Ammon's horn (tissue), 1 donor: ENCODE results near the gene ADAMTS3.
"Not testable (repeated sequence)": the region's sequence is repeated elsewhere in the genome, so short reads cannot be mapped to it uniquely, and the experiment has no call there.

Source experiments
- DNase-seq: peaks from one replicate; pipeline ENCODE4 v3.0.0-alpha.2; 2016; ENCODE audit warnings: low spot score

The ADAMTS3 gene

DNA sequence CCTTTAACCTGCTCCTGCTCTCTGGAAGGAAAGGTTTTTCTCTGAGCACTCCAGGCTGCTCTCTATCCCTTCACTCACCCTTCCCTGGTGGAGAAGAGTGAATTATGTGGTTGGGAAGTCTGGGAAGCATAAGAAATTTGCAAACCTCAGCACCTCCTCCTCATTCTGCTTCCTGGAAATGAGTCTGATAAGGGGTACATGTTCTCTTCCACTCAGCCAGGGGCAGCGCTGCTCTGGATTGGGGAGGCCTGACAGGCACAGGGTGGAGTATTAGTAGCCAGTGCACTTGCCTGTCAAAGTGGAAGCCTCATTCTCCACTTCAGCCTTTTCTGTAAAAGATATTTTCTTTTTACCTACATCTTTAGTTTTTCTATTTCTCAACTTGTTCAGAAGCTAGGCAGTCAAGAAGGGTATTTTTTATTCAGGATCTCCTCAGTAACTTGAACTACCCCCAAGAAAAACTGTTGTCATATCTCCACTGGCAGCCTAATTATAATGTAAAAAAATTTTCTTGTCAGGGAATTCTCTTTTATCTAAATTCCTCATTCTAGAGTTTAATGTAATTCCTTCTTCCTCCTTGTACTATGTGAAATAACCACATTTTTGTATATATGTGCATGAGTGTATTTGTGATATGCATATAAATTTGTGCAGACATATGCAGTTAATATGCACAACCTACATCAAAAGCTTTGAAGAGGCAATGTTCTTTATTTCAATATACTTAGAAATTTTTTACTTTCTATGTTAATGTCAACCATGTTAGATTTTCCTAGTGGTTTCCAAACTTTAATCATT, 15.3 kb downstream of the ADAMTS3 start:
- no peak for DNase-seq

DNA sequence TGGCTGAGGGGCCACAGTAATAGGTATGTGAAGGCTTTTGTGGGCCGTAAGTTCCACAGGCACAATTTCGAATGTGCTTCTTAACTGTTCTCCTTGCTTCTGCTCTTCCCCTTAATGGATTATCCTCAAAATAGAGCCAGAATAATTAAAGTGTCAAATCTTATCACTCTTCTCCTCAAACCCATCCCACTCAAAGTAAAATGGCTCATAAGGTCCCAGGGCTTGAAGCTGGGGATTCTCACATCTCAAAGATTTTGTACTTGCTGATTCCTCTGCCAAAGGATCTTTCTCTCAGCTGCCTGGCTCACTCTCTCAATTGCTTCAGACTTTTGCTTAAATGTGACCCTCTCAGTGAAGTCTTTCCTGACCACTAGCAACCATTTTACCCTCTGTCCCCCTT, 16.6 kb downstream of the ADAMTS3 start:
- DNase-seq = no peak

DNA sequence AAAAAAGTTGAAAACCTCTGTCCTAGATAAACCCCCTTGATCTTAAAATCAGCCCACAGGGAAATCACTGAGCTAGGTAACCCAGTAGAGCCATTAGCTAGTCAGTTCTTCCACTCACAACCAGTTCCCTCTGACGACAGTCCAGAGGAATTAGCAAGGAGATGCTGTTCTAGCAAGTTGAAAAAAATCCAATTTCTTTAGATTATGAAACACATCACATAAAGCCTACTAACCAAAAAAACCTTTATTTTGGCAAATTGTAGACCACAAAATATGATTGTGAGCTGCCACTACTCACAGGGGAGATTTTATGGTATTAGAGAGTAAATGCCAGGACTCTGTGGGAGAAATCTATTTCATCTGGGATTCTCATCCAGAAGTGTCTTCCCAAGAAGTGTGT, 22.6 kb downstream of the ADAMTS3 start:
- no peak for DNase-seq

DNA sequence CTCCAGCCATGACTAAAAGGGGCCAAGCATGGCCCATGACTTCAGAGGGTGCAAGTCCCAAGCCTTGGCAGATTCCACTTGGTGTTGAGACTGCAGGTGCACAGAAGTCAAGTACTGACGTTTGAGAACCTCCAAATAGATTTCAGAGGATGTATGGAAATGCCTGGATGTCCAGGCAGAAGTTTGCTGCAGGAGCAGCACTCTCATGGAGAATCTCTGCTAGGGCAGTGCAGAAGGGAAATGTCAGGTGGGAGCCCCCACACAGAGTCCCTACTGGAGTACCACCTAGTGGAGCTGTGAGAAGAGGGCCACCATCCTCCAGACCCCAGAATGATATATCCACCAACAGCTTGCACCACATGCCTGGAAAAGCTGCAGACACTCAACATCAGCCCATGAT, 28.3 kb downstream of the ADAMTS3 start:
- DNase-seq = not testable (repeated sequence)

DNA sequence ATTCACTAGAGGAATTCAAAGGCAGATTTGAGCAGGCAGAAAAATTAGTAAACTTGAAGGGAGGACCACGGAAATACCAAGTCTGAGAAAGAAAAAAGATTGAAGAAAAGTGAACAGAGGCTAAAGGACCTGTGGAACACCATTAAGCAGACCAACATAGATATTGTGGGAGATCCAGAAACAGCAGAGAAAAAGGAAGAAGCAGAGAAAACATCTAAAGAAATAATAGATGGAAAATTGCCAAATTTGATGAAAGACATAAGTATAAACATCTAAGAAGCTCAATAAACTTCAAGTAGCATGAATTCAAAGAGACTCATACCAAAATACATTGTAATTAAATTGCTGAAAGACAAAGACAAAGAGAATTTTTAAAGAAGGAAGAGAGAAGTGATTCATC, 31.0 kb downstream of the ADAMTS3 start:
- DNase-seq = no peak

DNA sequence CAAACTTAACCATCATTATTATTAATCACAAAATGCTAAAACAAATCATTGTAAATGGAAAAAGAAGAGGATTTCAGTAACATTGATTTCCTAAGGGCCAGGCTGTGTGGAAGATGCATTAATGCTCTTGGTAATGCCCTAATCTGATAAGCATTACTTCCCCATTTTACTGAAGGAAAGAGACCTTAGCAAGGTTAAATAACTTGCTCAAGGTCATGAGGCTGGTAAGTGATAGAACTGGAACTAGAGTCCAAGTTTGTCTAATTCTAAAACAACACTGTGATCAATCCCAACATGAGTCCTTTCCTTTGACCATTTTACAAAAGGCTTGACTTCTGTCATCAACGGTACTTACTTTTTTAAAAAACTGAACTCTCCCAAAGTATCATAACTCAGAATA, 32.6 kb downstream of the ADAMTS3 start:
- DNase-seq = no peak

DNA sequence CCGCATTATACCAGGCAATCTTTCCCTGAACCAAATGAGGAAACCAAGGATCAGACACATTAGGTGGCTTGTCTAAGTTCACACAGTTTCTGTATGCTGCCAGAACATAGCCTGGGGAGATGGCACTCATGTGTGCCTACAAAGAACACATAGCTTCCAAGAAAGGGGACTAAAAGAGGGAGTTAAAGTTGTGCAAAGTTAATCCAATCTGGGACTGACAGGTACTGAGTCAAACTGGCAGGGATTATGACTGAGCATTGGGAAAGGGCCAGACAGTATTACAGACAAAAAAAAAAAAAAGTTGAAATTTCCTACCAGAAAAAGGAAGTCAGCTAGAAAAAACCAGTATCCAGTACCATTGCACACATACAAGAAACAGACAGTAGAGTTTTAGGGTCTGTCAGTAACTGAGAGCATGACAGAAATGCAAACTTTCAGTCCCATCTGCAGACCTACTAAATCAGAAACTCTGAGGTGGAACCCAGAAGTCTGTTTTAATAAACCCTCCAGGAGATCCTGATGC, 37.2 kb downstream of the ADAMTS3 start:
- no peak for DNase-seq

DNA sequence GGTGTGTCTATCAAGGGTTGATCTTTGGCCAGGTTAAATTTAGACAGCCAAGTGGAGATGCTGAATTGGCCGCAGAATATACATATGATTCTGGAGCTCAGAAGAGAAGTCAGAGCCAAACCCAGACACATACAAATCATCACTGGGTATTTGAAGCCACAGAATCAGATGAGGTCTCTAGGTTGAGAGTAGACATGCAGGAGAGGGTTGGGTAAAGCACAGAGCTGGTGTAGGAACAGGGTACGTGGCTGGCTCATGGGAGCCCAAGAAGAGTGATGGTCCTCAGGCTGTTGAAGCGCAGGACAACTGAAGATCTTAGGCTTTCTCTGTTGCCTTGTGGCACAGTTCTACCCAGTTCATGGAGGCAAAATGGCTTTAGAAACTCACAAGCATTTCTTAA, 37.7 kb downstream of the ADAMTS3 start:
- DNase-seq = no peak

DNA sequence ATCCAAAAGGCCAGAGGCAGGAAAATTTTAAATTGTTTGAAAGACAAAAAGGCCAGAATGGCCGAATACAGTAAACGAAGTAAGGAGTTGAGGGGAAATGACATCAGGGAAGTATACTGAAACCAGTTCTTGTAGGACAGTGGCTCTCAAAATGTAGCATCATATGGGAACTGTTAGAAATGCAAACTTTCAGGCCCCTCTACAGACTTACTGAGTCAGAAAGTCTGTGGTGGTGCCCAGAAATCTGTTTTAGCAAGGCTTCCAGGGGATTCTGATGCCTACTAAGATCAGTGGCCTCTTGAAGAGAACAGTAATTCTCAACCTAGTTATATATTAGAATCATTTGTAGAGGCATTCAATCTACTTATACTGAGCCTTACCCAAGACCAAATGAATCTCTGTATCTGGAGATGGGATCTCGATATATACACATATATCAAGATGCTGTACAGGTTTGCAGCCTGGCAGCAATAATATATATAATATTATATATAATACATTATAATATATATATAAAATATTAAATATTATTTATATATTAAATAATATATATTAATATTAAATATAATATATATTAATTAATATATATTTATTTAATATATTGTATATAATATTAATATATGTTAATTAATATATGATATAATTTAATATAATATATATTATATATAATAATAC, 39.7 kb downstream of the ADAMTS3 start:
- no peak for DNase-seq

DNA sequence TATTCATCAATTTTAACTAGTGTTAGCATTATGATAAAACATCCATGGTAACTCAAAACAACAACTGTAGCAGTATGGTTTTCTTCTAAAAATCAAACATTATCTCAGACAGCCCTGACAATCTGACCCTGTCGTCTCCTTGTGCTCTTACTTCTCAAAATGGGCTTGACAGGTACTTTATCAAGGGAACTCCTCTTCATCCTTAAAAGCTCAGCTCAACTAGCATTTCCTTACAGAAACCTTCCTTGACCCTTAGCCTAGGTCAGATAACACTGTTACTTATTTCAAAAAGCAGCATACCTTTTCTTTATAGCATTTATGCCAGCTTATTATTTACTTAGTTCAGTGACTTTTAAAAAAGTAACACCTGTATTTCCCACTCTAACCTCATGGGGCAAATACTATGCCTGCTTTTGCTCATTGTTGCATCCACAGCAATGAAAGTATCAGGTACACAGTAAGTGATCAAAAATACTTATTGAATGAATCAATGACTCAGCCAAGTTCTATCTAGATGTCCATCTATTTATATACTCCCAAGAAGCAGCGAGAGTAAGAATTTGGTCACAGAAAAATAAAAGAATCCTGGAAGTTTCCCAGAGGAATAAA, 41.9 kb downstream of the ADAMTS3 start:
- DNase-seq = no peak

DNA sequence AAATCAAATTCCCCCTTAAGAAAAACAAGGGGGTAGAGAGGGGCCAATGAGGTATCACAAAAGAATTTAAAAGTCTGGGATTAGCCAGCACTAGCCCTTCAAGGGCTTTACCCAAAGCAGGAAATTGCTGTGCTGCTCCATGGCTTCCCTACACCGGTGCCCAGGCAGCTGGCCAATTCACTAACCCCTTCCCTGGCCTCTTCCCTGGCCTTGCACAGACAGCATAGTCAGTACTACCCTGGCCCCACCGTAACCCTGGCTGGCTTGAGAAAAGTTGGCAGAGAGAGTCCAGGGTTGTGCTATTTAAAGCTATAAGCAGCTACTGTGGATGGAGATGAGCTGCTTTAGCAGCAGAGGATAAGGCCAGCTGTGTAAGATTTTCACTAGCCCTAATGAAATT, 43.1 kb downstream of the ADAMTS3 start:
- DNase-seq = peak; percentile 19

DNA sequence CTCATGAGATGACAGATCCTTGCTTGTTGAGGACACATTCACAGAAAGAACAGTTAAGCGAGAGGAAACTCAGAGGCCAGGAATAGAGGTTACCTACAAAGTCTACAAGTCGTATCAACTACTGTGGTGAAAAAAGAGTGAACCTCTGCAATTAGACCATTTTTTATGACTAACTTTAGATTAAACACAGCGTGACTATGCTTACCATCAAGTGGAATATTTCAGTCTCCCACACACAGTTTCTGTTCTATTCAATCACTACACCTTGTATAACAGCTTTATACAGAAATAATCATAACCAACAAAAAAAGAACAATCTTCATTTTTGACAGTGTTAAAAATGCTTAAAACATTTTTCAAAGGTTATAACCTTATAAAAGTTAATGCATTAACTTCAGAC, 46.6 kb downstream of the ADAMTS3 start:
- DNase-seq = no peak

DNA sequence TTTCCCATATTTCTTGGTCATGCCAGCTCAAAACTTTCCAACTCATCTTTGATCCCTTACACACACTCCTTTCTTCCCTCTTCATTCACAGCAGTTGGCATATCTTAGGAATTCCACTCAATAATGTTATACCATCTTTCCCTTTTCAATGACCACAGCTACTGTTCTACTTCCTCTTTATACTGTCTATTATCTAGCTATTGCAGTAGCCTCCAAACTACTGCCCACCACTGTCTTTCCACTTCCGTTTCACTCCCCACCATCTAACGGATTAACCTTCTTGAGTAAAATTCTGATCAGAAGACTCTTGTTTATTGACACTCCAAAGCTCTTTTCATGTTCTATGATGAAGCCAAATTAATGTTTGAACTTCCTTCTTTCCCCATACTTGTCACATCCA, 55.8 kb downstream of the ADAMTS3 start:
- DNase-seq = no peak

DNA sequence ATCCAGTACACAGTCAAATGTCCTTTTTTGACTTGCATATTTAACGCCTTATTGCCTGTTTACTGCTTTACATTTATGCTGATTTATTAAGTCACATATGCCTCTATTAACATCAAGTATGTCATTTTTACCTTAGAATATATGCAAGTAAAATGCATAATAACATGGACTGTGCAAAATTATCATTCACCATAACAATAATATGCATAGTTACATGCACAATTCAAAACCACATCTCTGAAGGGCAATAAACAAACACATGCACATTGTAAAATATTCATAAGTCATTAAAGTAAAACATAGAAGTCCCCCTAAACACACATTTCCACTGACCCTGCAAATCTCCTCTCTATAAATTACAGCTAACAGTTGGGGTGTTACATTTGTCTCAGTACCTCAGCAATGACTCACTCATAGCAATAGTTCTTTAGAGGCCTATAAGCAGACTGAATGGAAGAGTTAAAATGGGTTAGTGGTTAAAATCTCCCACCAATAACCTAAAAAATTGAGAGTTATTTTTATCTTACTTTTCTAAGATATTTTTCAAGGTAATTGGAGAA, 61.1 kb downstream of the ADAMTS3 start:
- DNase-seq = no peak

DNA sequence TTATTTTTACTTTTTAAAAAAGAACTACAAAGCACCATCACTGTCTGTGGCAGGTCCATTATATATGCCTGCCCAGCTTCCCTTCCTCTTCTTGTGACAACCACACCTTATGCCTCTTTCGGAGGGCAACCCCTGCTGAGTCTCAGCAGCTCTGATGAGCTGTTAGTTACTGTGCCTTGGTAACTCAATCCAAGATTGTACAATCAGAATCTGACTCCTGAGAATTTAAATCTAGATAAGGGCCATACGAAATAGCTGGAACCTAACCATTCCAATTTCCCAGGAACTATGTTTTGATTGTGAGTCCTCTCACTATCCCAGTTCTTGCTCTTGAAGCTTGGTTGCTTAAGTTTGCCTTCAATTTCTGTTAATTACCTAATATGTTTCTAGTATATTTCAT, 61.9 kb downstream of the ADAMTS3 start:
- no peak for DNase-seq

DNA sequence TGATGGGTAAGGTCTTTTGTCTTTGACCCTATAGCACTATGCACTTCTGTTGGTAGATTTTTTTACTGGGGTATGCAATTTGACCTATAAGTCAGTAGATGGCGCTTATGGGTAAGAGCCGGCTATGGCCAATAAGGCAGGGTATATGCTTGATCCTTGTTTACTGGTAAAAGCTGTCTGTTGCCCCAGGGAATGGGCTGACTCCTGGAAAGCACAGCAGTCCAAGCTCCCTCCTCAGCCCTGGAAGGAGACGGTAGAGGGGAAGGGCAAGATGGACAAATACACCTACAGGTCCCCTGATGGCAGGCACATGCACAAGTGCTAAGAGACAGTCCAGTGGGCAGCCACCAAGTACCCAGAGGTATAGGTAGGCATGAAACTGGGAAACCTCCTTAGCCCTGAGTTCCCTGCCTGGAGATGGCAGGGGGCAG, 63.7 kb downstream of the ADAMTS3 start:
- peak; percentile 5 for DNase-seq

DNA sequence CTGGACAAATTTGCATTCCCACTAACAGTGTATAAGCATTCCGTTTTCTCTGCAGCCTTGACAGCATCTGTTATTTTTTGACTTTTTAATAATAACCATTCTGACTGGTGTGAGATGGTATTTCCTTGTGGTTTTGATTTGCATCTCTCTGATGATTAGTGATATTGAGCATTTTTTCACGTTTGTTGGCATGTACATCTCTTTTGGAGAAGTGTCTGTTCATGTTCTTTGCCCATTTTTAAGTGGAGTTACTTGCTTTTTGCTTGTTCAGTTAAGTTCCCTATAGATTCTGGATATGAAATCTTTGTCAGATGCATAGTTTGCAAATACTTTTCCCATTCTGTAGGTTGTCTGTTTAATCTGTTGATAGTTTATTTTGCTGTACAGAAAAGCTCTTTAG, 68.8 kb downstream of the ADAMTS3 start:
- DNase-seq = no peak

DNA sequence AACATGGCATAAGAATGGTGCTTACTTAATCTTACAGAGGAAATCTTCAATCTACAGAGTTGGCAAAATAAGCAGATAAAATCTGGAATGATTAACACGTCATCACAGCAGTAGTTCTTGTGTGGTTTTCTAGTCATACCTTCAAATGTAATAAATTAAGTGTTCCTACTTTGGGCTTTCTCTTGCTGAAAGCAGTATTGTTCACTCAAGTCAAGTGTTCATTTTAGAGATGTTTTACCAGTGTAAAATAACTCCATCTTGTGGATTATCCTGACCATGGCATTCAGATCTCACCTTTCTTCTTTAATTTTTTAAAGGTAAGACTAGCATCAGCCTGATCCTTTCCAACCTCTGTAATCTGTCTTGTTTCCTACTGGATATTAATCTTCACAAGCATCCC, 72.9 kb downstream of the ADAMTS3 start:
- no peak for DNase-seq

DNA sequence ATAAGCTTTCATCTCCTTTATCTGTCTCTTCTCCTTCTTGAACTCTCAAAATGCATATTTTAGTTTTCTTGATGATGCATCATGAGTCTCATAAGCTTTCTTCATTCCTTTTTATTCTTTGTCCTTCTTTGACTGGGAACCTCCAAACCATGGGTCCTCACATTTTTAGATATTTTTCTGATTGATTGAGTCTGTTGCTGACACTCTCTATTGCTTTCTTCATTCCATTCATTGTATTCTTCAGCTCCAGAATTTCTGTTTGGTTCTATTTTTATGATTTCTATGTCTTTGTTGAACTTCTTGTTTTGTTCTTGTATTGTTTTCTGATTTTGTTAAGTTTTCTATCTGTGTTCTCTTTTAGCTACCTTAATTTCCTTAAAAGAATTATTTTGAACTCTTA, 74.9 kb downstream of the ADAMTS3 start:
- no peak for DNase-seq

DNA sequence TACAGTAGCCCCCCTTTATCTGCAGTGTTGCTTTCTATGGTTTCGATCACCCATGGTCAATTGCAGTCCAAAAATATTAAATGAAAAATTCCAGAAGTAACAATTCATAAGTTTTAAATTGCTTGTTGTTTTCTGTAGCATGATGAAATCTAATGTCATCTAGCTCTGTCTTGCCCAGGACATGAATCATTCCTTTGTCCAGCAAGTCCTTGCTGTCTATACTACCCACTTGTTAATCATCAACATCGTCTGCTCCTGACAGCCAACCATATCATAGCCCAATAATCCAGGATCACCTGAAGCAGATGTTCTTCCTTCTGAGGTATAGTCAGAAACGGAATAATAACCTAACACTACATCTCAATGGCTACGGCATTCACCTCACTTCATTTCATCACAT, 79.8 kb downstream of the ADAMTS3 start:
- DNase-seq = no peak

DNA sequence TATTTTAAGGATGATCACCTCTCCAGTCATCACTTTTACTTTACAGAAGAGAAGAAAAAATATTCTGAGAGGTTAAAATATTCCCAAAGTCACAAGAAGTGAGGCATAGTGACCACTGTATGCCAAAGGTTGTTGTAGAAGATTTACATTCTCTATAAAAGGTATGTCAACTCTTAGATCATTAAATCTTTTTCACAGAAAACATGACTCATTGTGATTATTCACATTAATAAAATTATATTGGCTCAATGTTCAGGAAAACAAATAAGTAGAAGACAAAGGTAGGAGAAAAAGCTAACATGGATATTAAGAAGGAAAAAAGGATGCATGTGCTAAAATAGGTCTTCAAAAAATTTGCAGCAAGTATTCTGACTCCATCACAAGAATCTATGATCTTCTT, 82.0 kb downstream of the ADAMTS3 start:
- no peak for DNase-seq

DNA sequence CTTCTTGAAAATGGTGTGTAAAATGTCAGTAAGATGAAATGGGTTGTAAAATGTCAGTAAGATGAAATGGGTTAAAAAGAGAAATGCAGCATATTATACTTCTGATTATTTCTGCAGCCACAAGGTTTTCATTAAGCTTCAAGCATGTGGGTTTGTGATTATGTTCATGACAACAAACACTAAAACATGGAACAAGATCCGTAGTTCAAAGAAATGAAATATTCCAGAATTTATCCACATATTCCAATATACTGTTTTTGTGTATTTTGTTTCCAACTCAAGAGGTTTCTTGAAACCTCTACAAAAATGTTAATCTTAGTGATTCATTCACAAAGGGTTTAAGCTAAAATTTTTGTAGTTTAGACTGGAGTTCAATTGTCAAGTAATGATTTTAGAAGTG, 84.0 kb downstream of the ADAMTS3 start:
- no peak for DNase-seq

DNA sequence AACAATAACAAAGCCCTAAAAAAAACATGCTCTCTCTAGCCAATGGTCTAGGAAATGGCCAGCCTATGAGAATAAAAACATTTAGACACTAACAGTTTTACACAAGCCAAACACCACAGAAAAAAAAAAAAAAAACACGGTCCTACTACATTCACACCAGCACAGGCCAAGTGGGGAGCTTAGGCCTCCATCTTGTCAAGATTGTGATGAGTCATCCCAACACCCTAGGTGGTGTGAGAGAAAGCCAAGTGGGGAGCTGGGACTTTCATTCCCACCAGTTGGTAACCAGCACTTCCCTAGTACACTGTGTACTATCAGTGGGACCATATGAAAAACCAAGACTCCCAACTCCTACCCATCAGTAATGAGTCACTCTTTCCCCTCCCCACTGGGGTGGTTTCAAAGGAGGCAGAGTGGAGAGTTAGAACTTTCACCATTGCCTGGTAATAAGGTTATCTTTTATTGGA, 95.6 kb downstream of the ADAMTS3 start:
- DNase-seq = no peak
